ENCODE measurements around the gene ST6GALNAC5.

ST6GALNAC5 gene

GRCh38 chr1:76929136-76929535 lies 61.9 kb downstream of the ST6GALNAC5 start:
- Histone ChIP-seq H3K27ac (replicated peaks) (no peak overlapping the region), H3K27me3 (ENCODE audit: insufficient read depth, poor library complexity, severe bottlenecking) (no peaks in the 10 kb centered on the region), H3K4me3 (replicated peaks; ENCODE audit: insufficient read depth, low read length) (no peak overlapping the region)
- no peak for DNase-seq (ENCODE audit: low read depth in 1 of 2, low spot score in 1 of 2)
- TF ChIP-seq SPI1 (IDR thresholded peaks at IDR 0.05; ENCODE audit: borderline replicate concordance, low read depth) (no peak), POLR2AphosphoS5 (IDR thresholded peaks at IDR 0.05; ENCODE audit: low read depth) (no peak), CTCF (IDR thresholded peaks at IDR 0.05; ENCODE audit: insufficient read depth, low read length) (no peak), GABPA (IDR thresholded peaks at IDR 0.05; ENCODE audit: low read depth) (no peak), REST (IDR thresholded peaks at IDR 0.05; ENCODE audit: insufficient replicate concordance, low read depth) (no peak)

- no peak for DNase-seq (ENCODE audit: low read depth in 1 of 2, low spot score in 1 of 2)
- Histone ChIP-seq H3K27ac (replicated peaks) (no peak overlapping the region), H3K27me3 (ENCODE audit: insufficient read depth, poor library complexity, severe bottlenecking) (no peaks in the 10 kb centered on the region), H3K4me3 (replicated peaks; ENCODE audit: insufficient read depth, low read length) (no peak overlapping the region)
- no peak for TF ChIP-seq CTCF (IDR thresholded peaks at IDR 0.05; ENCODE audit: insufficient read depth, low read length)
- no peak for TF ChIP-seq GABPA (IDR thresholded peaks at IDR 0.05; ENCODE audit: low read depth)
- no peak for TF ChIP-seq POLR2AphosphoS5 (IDR thresholded peaks at IDR 0.05; ENCODE audit: low read depth)
- no peak for TF ChIP-seq SPI1 (IDR thresholded peaks at IDR 0.05; ENCODE audit: borderline replicate concordance, low read depth)
- TF ChIP-seq REST (IDR thresholded peaks at IDR 0.05; ENCODE audit: insufficient replicate concordance, low read depth) = no peak
Observed at GRCh38 chr1:76933847-76934815, 66.9 kb downstream of the ST6GALNAC5 start.

- no peak overlapping the region for H3K4me3 ChIP-seq (replicated peaks; ENCODE audit: insufficient read depth, low read length)
- no peaks in the 10 kb centered on the region for H3K27me3 ChIP-seq (ENCODE audit: insufficient read depth, poor library complexity, severe bottlenecking)
- no peak overlapping the region for H3K27ac ChIP-seq (replicated peaks)
- no peak for DNase-seq (ENCODE audit: low read depth in 1 of 2, low spot score in 1 of 2)
- no peak for TF ChIP-seq CTCF (IDR thresholded peaks at IDR 0.05; ENCODE audit: insufficient read depth, low read length)
- TF ChIP-seq REST (IDR thresholded peaks at IDR 0.05; ENCODE audit: insufficient replicate concordance, low read depth) = no peak
- no peak for TF ChIP-seq GABPA (IDR thresholded peaks at IDR 0.05; ENCODE audit: low read depth)
- TF ChIP-seq SPI1 (IDR thresholded peaks at IDR 0.05; ENCODE audit: borderline replicate concordance, low read depth) = no peak
- no peak for TF ChIP-seq POLR2AphosphoS5 (IDR thresholded peaks at IDR 0.05; ENCODE audit: low read depth)
Observed at GRCh38 chr1:76938304-76938703, 71.0 kb downstream of the ST6GALNAC5 start.

Data from HL-60 (cell line).